Measurements from ENCODE around the gene COL9A3.

The COL9A3 gene

GRCh38 chr20:62821726-62822210 lies 4.9 kb downstream of the COL9A3 start:
- no peak overlapping the region for H3K27ac ChIP-seq

DNA sequence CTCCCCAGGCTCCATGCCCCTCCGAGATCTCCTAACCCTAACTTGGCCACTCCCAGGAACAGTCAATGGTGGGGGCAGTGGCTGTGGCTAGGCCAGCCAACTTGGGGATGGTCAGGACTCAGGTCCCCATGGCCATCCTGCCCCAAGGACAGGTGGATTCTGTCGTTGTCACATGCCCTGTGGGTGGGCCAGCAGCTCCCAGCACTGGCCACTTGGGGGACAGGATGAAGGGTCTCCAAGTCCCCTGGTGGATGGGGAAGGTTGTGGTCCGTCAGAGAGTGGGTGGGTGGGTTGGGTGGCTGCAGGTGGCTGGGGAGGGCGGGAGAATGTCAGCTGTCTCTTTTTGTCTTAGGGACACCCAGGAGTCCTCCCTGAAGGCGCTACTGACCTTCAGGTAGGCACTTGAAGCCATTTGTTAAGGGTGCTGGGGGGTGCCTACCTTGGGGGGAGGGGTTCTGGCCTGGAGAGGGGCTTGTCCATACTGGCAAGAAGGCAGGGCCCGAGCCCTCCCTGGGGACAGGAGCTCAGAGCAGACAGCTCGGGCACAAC lies 5.5 kb downstream of the COL9A3 start:
- no peak overlapping the region for H3K27ac ChIP-seq
- no peak for DNase-seq (ENCODE audit: low read depth, low spot score)

More at GRCh38 chr20:62821726-62822210, 4.9 kb downstream of the COL9A3 start:
- no peak for DNase-seq (ENCODE audit: low read depth, low spot score)

DNA sequence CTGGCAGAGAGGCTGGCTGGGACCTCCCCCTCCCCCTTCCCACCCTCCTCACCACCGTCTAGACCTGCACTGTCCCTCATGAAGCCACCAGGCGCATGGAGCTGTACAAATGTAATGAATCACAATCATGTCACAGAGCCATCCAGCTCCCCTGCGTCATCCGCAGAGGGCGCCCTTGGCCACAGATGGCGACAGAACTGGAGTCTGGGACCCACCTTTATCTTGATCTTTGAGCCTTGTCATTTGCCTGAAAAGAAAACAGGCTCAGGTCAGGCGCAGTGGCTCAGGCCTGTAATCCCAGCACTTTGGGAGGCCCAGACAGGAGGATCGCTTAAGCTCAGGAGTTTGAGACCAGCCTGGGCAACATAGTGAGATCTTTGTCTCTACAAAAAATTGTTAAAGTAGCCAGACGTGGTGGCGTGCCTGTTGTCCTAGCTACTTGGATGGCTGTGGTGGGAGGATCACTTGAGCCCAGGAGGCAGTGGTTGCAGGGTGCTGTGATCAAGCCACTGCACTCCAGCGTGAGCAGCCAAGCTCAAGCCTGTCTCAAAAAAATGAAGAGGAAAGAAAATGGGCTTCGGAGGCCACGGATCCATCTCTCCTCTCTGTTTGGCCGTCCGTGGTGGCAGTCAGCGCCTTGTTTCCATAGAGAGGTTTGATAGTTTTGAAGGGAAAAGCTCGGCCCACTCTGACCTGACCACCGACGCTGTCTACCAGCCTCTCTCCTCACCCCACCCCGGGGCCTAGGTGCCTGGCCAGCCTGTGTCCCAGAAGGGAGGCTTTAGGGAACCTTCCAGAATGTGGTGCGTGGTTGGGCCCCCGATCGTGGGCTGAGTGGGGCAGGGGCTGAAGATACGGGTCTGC lies 6.2 kb downstream of the COL9A3 start:
- no peak for DNase-seq (ENCODE audit: low read depth, low spot score)
- no peak overlapping the region for H3K27ac ChIP-seq

GRCh38 chr20:62823688-62824475 lies 7.0 kb downstream of the COL9A3 start:
- no peak for DNase-seq (ENCODE audit: low read depth, low spot score)
- no peak overlapping the region for H3K27ac ChIP-seq

DNA sequence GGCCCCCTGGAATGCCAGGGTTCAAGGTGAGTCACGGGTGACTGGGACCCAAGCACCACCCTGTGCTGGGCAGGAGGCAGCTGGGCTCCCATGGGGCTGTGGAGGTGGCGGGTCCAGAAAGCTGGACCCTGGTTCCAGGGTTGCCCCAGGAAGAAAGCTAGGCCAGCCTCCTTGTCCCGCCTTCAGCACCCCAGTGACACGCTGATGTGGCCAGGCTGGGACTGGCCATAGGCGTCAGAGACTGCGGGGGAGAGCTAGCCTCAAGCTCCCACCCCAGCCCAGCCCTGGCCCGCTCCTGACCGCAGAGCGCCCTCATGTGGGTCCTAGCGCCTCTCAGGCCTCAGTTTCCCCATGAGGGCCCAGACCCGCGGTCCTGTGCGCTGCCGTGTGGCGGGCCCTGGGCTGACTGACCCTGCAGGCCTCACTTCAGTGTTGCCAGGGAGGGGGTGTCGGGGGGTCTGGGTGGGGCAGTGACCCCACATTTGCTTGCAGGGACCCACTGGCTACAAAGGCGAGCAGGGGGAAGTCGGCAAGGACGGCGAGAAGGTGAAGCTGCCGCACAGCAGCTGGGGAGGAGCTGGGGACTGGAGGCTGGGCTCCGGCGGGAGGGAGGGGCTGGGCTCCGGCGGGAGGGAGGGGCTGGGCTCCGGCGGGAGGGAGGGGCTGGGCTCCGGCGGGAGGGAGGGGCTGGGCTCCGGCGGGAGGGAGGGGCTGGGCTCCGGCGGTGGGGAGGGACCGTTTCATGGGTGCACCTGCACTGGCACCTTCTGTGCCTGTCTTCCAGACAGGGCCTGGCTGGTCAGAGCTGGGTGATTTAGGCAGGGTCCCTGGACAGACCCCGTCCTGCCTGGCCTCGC lies 7.9 kb downstream of the COL9A3 start:
- DNase-seq (ENCODE audit: low read depth, low spot score) = no peak
- H3K27ac ChIP-seq = no peak overlapping the region

DNA sequence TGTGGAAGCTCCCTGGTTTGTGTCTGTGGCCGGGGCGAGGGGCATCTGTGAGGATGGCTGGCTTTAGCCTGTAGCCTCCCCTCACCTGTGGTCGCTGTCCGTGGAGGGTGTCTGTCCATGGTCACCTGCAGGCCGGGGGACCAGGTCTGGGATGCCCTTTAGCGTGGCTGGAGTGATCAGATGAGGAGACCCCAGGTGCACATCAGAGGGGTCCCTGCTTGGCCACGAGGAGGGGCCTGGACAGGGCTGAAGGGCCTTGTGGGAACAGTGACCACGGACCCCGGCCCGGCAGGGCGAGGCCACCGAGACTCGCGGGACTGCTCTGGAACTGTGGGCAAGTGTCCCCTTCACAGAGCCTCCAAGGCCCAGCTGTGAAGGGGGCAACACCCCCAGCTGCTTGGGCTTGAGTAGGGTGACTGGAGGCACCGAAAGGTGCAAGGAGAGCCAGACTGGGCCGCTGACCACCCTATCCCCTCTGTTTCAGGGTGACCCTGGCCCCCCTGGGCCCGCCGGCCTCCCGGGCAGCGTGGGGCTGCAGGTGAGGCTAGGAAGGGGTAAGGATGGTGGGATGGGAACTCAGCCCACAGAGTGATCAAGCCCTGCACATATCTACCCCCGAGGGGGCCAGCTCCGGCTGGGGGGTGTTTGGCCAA lies 8.6 kb downstream of the COL9A3 start:
- no peak overlapping the region for H3K27ac ChIP-seq
- no peak for DNase-seq (ENCODE audit: low read depth, low spot score)

- DNase-seq (ENCODE audit: low read depth, low spot score) = no peak
- no peak overlapping the region for H3K27ac ChIP-seq
These were observed 9.3 kb downstream of the COL9A3 start for GRCh38 chr20:62825986-62826645.

DNA sequence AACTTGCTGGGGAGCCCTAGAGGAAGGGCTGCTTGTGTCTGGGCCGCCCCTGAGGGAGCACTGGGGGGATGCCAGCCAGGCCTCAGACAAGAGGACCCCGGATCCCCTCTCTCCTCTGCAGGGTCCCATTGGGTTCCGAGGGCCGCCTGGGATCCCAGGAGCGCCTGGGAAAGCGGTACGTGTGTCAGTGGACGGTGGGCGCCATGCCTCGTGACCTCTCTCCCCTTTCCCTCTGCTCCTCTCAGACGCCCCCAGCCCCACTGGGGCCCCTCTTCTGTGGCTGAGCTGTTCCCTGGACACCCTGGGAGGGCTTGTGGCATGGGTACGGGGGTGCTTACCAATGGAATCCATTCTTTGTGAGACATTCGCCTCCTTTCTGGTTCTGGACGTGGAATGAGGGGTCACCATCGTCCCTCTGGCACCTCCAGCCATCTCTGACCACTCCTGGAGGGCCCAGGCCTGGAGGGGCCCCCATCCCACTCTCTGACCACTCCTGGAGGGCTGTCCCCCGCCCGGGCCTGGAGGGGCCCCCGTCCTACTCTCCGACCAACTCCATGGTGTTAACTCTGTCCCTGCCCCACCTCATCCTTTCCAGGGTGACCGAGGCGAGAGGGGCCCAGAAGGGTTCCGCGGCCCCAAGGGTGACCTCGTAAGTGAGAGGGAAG lies 9.9 kb downstream of the COL9A3 start:
- H3K27ac ChIP-seq = no peak overlapping the region
- no peak for DNase-seq (ENCODE audit: low read depth, low spot score)

DNA sequence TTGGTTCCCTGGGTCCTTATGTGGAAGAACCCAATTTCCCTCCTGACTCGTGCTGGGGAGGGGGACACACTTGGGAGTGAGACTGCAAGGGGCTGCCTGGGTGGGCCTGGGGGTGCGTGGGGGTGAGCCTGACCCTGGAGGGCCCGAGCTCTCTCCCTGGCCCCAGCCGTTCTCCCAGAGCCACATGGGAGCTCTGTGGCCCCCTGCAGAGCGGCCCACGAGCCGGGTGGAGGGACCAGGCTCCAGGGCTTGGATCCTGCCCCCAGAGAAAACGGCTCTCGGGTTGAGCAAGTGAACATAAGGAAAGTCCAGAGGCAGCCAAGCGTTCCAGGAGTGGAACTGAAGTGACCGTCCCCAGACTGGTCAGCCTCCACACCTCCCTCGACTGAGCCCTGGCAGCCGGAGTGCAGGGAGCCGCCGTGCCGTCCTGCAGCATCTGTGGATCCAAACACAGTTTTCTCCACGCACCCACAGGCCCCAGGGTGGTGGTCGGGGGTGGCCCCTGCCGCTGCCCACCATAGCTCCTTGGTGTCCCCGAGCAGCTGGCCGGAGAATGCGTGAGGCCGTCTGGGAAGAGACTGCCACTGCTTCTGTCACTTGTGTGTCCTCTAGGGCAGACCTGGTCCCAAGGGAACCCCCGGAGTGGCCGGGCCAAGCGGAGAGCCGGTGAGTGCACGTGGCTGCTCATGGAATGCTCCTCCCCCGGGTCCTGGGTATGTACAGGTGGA lies 10.6 kb downstream of the COL9A3 start:
- no peak for DNase-seq (ENCODE audit: low read depth, low spot score)
- no peak overlapping the region for H3K27ac ChIP-seq

DNA sequence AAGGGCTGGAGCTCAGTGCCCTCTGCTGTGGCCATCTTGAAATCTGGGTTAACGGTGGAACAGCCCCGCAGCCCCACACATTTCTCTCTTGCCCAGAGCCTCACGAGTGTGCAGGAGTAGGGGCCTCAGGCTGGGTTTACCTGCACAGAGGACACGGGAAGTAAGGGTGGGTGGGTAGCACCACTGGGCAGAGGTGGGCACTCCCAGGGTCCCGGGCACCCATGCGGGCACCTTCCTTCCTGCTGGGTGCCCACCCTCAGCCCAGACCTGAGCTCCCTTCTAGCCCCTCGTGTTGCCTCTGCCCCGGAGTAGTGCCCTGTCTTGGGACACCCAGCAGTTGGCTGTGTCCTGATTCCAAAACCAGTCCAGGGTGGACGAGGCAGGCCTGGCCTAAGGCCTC lies 11.2 kb downstream of the COL9A3 start:
- no peak overlapping the region for H3K27ac ChIP-seq
- no peak for DNase-seq (ENCODE audit: low read depth, low spot score)

GRCh38 chr20:62828511-62829230 lies 11.8 kb downstream of the COL9A3 start:
- no peak overlapping the region for H3K27ac ChIP-seq
- DNase-seq (ENCODE audit: low read depth, low spot score) = no peak

GRCh38 chr20:62829231-62830230 lies 12.7 kb downstream of the COL9A3 start:
- no peak overlapping the region for H3K27ac ChIP-seq
- DNase-seq (ENCODE audit: low read depth, low spot score) = no peak

- DNase-seq (ENCODE audit: low read depth, low spot score) = no peak
- H3K27ac ChIP-seq = no peak overlapping the region
These were observed 13.4 kb downstream of the COL9A3 start for GRCh38 chr20:62830251-62830650.

DNA sequence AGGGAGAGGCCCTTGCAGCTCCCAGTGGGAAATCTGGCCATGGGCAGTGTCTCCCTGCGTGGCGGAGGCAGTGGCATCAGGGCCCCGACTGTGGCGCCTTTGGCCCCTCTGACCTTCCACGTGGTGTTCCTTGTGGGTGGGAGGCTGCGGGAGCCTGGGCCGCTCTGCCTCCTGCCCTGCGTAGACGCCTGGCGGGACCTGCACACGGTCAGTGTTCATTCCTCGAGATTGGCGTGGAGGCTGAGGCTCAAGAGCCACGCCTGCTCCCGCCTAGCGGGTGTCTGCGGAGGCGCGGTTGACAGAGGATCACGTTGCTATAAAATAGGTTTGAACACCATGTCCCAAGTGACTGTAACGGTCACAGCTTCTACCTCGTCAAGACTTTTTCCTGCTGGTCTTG lies 14.0 kb downstream of the COL9A3 start:
- H3K27ac ChIP-seq = no peak overlapping the region
- DNase-seq (ENCODE audit: low read depth, low spot score) = no peak

DNA sequence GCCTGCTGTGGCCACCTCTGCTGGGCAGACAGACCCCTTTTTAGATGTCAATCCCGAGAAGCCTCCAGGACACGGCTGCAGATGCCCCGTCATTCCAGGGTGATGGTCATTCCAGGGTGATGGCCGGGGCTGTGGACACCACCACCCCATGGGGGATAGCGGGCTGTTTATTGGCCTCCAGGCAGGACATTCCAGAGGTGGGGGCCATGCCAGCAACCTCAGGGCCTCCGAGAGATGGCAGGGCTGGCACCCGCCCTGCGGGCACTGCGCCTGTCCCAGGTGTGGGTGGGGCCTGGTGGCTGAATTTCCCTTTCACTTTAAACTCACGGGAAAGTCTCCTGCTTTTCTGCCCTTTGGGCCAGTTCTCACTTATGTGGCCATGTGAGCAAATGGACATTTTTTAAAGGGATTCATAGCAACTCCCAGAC lies 14.5 kb downstream of the COL9A3 start:
- DNase-seq (ENCODE audit: low read depth, low spot score) = no peak
- H3K27ac ChIP-seq = no peak overlapping the region

- H3K27ac ChIP-seq = no peak overlapping the region
- DNase-seq (ENCODE audit: low read depth, low spot score) = no peak
These were observed 15.0 kb downstream of the COL9A3 start for GRCh38 chr20:62831854-62832211.

Measured in epithelial cell of prostate (primary cell).